SK-N-SH treated with all-trans-retinoic acid at 6 μM for 48 hours (cell line): Measurements from ENCODE around the gene PAEP.

Source experiments
- ZFP30 ChIP-seq: fragments of 450-650 bp; formaldehyde crosslinking; IDR thresholded peaks from 2 replicates; pipeline ENCODE4 v1.5.0; 2022; ENCODE audit warnings: mild to moderate bottlenecking, moderate library complexity
- TF ChIP-seq, protein P1 (sequence below): fragments of 250-450 bp; sonication (Bioruptor Pico); IDR thresholded peaks from 2 replicates; pipeline ENCODE4 v1.8.0; 2020; ENCODE audit warnings: mild to moderate bottlenecking, moderate library complexity, borderline replicate concordance

DNA sequence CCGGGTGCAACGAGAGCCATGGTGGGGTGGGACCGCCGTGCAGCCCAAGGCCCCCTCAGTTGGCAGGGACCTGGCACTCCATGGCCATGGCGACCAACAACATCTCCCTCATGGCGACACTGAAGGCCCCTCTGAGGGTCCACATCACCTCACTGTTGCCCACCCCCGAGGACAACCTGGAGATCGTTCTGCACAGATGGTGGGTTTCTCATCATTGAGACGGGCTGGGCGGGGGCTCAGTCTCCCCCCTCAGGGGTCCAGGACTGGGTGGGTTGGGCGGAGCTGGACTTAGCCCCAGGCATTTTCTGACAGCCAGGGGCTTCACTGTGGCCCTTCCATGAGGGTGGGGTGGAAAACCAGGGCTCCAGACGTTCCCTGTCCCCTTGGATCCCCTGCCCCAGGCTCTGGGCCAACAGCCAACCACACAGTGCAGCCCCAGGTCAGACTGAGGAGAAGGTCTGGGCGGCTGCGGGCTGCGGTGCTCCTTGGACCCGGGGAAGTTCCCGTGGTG is 734 bp downstream of the PAEP start:
- TF ChIP-seq ZFP30 (CRISPR knock-in tag) = no peak
- TF ChIP-seq, protein P1, sequence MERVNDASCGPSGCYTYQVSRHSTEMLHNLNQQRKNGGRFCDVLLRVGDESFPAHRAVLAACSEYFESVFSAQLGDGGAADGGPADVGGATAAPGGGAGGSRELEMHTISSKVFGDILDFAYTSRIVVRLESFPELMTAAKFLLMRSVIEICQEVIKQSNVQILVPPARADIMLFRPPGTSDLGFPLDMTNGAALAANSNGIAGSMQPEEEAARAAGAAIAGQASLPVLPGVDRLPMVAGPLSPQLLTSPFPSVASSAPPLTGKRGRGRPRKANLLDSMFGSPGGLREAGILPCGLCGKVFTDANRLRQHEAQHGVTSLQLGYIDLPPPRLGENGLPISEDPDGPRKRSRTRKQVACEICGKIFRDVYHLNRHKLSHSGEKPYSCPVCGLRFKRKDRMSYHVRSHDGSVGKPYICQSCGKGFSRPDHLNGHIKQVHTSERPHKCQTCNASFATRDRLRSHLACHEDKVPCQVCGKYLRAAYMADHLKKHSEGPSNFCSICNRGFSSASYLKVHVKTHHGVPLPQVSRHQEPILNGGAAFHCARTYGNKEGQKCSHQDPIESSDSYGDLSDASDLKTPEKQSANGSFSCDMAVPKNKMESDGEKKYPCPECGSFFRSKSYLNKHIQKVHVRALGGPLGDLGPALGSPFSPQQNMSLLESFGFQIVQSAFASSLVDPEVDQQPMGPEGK (CRISPR knock-in tag) = no peak
